IPS-15b (cell line): ENCODE measurements around the gene ANXA1.

ENCODE experiments used
- H3K27me3 ChIP-seq: one replicate; pipeline ENCODE4 v1.6.1; 2013; ENCODE audit warnings: low read length; ENCODE audit not compliant: control insufficient read depth, insufficient read depth
- H3K36me3 ChIP-seq: one replicate; pipeline ENCODE4 v1.6.1; 2013; ENCODE audit warnings: low read length; ENCODE audit not compliant: control insufficient read depth, insufficient read depth
- H3K4me1 ChIP-seq: one replicate; pipeline ENCODE4 v1.6.1; 2013; ENCODE audit warnings: mild to moderate bottlenecking, low read length; ENCODE audit not compliant: control insufficient read depth, insufficient read depth
- H3K4me3 ChIP-seq: one replicate; pipeline ENCODE4 v1.5.1; 2013; ENCODE audit warnings: low read depth, low read length
- H3K9ac ChIP-seq: one replicate; pipeline ENCODE4 v1.6.1; 2013; ENCODE audit warnings: low read depth, mild to moderate bottlenecking, low read length
- H3K9me3 ChIP-seq: one replicate; pipeline ENCODE4 v1.6.1; 2013; ENCODE audit warnings: mild to moderate bottlenecking, low read length; ENCODE audit not compliant: control insufficient read depth, insufficient read depth

The ANXA1 gene

GRCh38 chr9:73156865-73157187 lies 5.2 kb downstream of the ANXA1 start:
- no peak overlapping the region for H3K9ac ChIP-seq
- H3K27me3 ChIP-seq, result no peaks in the 10 kb centered on the region
- peaks cover 7% of the 10 kb centered on the region for H3K4me1 ChIP-seq
- no peak overlapping the region for H3K4me3 ChIP-seq
- H3K9me3 ChIP-seq, result no peaks in the 10 kb centered on the region
- H3K36me3 ChIP-seq, result no peaks in the 10 kb centered on the region

- peaks cover 4% of the 10 kb centered on the region for H3K4me1 ChIP-seq
- no peak overlapping the region for H3K9ac ChIP-seq
- H3K9me3 ChIP-seq, result no peaks in the 10 kb centered on the region
- H3K4me3 ChIP-seq, result no peak overlapping the region
- no peaks in the 10 kb centered on the region for H3K27me3 ChIP-seq
- no peaks in the 10 kb centered on the region for H3K36me3 ChIP-seq
Measured at GRCh38 chr9:73157811-73158210, 6.1 kb downstream of the ANXA1 start.

GRCh38 chr9:73158723-73159122 lies 7.1 kb downstream of the ANXA1 start:
- Histone ChIP-seq H3K36me3 (no peaks in the 10 kb centered on the region), H3K4me1 (peaks cover 4% of the 10 kb centered on the region), H3K9ac (no peak overlapping the region)

GRCh38 chr9:73160868-73161267 lies 9.2 kb downstream of the ANXA1 start:
- Histone ChIP-seq H3K9ac (no peak overlapping the region), H3K4me3 (no peak overlapping the region), H3K9me3 (no peaks in the 10 kb centered on the region), H3K4me1 (peaks cover 4% of the 10 kb centered on the region), H3K36me3 (no peaks in the 10 kb centered on the region), H3K27me3 (no peaks in the 10 kb centered on the region)

More at GRCh38 chr9:73158723-73159122, 7.1 kb downstream of the ANXA1 start:
- Histone ChIP-seq H3K4me3 (no peak overlapping the region), H3K27me3 (no peaks in the 10 kb centered on the region), H3K9me3 (no peaks in the 10 kb centered on the region)

GRCh38 chr9:73162987-73163768 lies 11.5 kb downstream of the ANXA1 start:
- H3K9me3 ChIP-seq, result no peaks in the 10 kb centered on the region
- no peak overlapping the region for H3K9ac ChIP-seq
- H3K4me3 ChIP-seq, result no peak overlapping the region
- H3K4me1 ChIP-seq, result peaks cover under 1% of the 10 kb centered on the region
- H3K27me3 ChIP-seq, result no peaks in the 10 kb centered on the region
- H3K36me3 ChIP-seq, result no peaks in the 10 kb centered on the region

GRCh38 chr9:73165911-73166310 lies 14.2 kb downstream of the ANXA1 start:
- Histone ChIP-seq H3K4me3 (no peak overlapping the region), H3K36me3 (no peaks in the 10 kb centered on the region), H3K9me3 (no peaks in the 10 kb centered on the region), H3K9ac (no peak overlapping the region), H3K27me3 (no peaks in the 10 kb centered on the region), H3K4me1 (no peaks in the 10 kb centered on the region)

- H3K9ac ChIP-seq, result no peak overlapping the region
- H3K9me3 ChIP-seq, result no peaks in the 10 kb centered on the region
- no peaks in the 10 kb centered on the region for H3K27me3 ChIP-seq
- H3K4me1 ChIP-seq, result no peaks in the 10 kb centered on the region
- no peak overlapping the region for H3K4me3 ChIP-seq
- no peaks in the 10 kb centered on the region for H3K36me3 ChIP-seq
Measured at GRCh38 chr9:73166468-73166867, 14.8 kb downstream of the ANXA1 start.

GRCh38 chr9:73167614-73168013 lies 15.9 kb downstream of the ANXA1 start:
- no peaks in the 10 kb centered on the region for H3K9me3 ChIP-seq
- no peak overlapping the region for H3K9ac ChIP-seq
- no peak overlapping the region for H3K4me3 ChIP-seq
- H3K4me1 ChIP-seq, result no peaks in the 10 kb centered on the region
- H3K27me3 ChIP-seq, result no peaks in the 10 kb centered on the region
- no peaks in the 10 kb centered on the region for H3K36me3 ChIP-seq

- Histone ChIP-seq H3K27me3 (no peaks in the 10 kb centered on the region), H3K4me3 (no peak overlapping the region), H3K9ac (no peak overlapping the region), H3K4me1 (no peaks in the 10 kb centered on the region), H3K36me3 (no peaks in the 10 kb centered on the region), H3K9me3 (no peaks in the 10 kb centered on the region)
Measured at GRCh38 chr9:73168298-73168934, 16.8 kb downstream of the ANXA1 start.

- H3K4me3 ChIP-seq, result no peak overlapping the region
- no peak overlapping the region for H3K9ac ChIP-seq
- no peaks in the 10 kb centered on the region for H3K36me3 ChIP-seq
- H3K27me3 ChIP-seq, result no peaks in the 10 kb centered on the region
- no peaks in the 10 kb centered on the region for H3K4me1 ChIP-seq
- H3K9me3 ChIP-seq, result no peaks in the 10 kb centered on the region
Measured at GRCh38 chr9:73170185-73170957, 18.7 kb downstream of the ANXA1 start.

GRCh38 chr9:73172901-73173215 lies 21.2 kb downstream of the ANXA1 start:
- no peaks in the 10 kb centered on the region for H3K9me3 ChIP-seq
- H3K27me3 ChIP-seq, result no peaks in the 10 kb centered on the region
- H3K4me1 ChIP-seq, result no peaks in the 10 kb centered on the region
- H3K36me3 ChIP-seq, result no peaks in the 10 kb centered on the region
- no peak overlapping the region for H3K4me3 ChIP-seq
- H3K9ac ChIP-seq, result no peak overlapping the region
